Esophagus squamous epithelium (tissue), 4 donors: Measurements from ENCODE around the gene RPTOR.

Experiments
- CTCF ChIP-seq, 6 experiments: fragments of 450-650 bp in 4 of 6; fragments of 200-600 bp in 2 of 6; sonication (generic) in 2 of 6; IDR thresholded peaks; one replicate each; pipeline ENCODE4 v1.5.1; 2016 to 2019; ENCODE audit warnings: antibody characterized with exemption in 6 of 6, mild to moderate bottlenecking in 4 of 6, moderate library complexity in 4 of 6
- POLR2A ChIP-seq, 4 donors: fragments of 450-650 bp; IDR thresholded peaks; one replicate each; pipeline ENCODE4 v1.6.1; 2017; ENCODE audit warnings: antibody characterized with exemption in 4 of 4, mild to moderate bottlenecking in 4 of 4, moderate library complexity in 3 of 4

DNA sequence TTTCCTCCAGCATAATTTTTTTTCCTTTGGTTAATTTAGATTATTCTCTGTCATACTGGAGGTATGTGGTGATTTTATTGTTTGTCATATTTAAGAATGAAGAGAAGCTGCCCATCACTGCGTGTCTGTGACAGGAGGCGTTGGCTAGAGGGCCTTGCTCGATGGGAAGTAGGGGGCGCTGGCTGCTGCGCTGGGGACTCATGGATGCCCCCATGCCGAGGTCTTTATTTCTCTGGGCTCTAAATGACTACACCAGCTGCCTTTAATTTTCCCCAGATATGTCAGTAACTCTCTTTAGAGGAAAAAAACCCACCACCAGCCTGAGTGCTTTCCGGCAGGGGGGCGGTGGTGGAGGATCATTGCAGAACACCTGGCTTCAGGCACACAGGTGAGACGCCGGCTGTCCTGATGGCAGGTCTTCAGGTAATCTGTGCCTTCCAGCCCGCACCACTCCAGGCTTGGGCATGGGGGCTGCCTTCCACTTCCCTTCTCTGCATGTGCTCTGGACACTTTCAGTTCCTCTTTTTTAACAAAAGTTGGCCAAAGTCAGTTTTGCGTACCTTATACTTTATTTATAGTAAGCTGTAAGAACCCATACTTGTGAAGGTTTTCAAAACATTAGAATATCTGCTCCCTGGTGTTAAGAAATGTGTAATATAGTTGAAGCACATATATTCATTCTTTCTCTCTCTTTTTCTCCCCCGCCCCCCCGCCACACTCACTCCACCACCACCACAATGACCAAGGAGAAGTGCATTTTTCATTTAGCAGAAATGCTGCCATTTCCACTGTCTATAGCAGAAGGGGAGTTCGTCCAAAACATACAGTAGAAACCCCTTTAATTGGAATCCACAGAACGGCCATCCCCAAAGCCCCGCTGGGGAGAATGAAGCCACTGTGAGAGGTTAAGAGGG lies 192.7 kb downstream of the RPTOR start:
- TF ChIP-seq CTCF (IDR thresholded peaks at IDR 0.05): no peak
- TF ChIP-seq POLR2A (IDR thresholded peaks at IDR 0.05): no peak
